CD8-positive, alpha-beta memory T cell (primary cell): Measurements from ENCODE around the gene GCK. TPM values are rescaled to one million over a fixed set of nuclear protein-coding genes. Genes with fewer than 3 reads are reported as not detected.

Source experiments
- CTCF ChIA-PET: fragments of 350-600 bp; sonication (Branson Sonifier 250); formaldehyde crosslinking; loops from one replicate; lab custom pipeline; 2021; ENCODE audit warnings: antibody characterized with exemption; lab: Charles Lee
- POLR2A ChIA-PET: fragments of 350-600 bp; sonication (Branson Sonifier 250); formaldehyde crosslinking; loops from one replicate; lab custom pipeline; 2021; ENCODE audit warnings: antibody characterized with exemption; lab: Charles Lee
- DNase-seq, 5 donors: peaks; one replicate each; pipeline versions ENCODE4 v3.0.0 to v3.0.0-alpha.2; 2020 to 2022; ENCODE audit warnings: mixed read lengths in 1 of 5
- H3K27ac ChIP-seq: one replicate; pipeline ENCODE4 v1.7.0; 2013; ENCODE audit warnings: low read depth, mild to moderate bottlenecking, low read length, moderate library complexity
- H3K27me3 ChIP-seq: 2 replicates; pipeline ENCODE4 v1.7.0; 2013; ENCODE audit warnings: low read length, mild to moderate bottlenecking; ENCODE audit not compliant: insufficient read depth, poor library complexity, severe bottlenecking
- H3K36me3 ChIP-seq: 2 replicates; pipeline ENCODE4 v1.7.0; 2013; ENCODE audit warnings: mild to moderate bottlenecking, low read length, moderate library complexity; ENCODE audit not compliant: insufficient read depth
- H3K4me1 ChIP-seq: 2 replicates; pipeline ENCODE4 v1.7.0; 2013; ENCODE audit warnings: mild to moderate bottlenecking, low read length, moderate library complexity; ENCODE audit not compliant: insufficient read depth
- H3K4me3 ChIP-seq: 2 replicates; pipeline ENCODE4 v1.7.0; 2013; ENCODE audit warnings: mild to moderate bottlenecking, low read length
- H3K9me3 ChIP-seq: 2 replicates; pipeline ENCODE4 v1.7.0; 2013; ENCODE audit warnings: mild to moderate bottlenecking, low read length
- H3K27ac Mint-ChIP-seq, 8 donors: one replicate each; pipeline ENCODE4 v1.8.0; 2020 to 2021; ENCODE audit warnings: mixed read lengths in 8 of 8, mild to moderate bottlenecking in 6 of 8, inconsistent platforms in 3 of 8, moderate library complexity in 3 of 8
- H3K27me3 Mint-ChIP-seq, 2 donors: one replicate each; pipeline ENCODE4 v1.8.0; 2020 to 2021; ENCODE audit warnings: mixed read lengths in 2 of 2, mild to moderate bottlenecking in 1 of 2, moderate library complexity in 1 of 2
- H3K36me3 Mint-ChIP-seq, 3 donors: one replicate each; pipeline ENCODE4 v1.8.0; 2020 to 2021; ENCODE audit warnings: mixed read lengths in 3 of 3, inconsistent platforms in 1 of 3, mild to moderate bottlenecking in 1 of 3
- H3K4me1 Mint-ChIP-seq, 3 donors: one replicate each; pipeline ENCODE4 v1.8.0; 2020 to 2021; ENCODE audit warnings: mixed read lengths in 3 of 3, inconsistent platforms in 1 of 3, mild to moderate bottlenecking in 1 of 3
- H3K4me3 Mint-ChIP-seq, 7 donors: one replicate each; pipeline ENCODE4 v1.8.0; 2020 to 2021; ENCODE audit warnings: mixed read lengths in 7 of 7, mild to moderate bottlenecking in 6 of 7, moderate library complexity in 4 of 7, inconsistent platforms in 2 of 7
- H3K9me3 Mint-ChIP-seq, 5 donors: one replicate each; pipeline ENCODE4 v1.8.0; 2020 to 2022; ENCODE audit warnings: mixed read lengths in 5 of 5, mild to moderate bottlenecking in 3 of 5, moderate library complexity in 2 of 5, inconsistent platforms in 1 of 5
- polyA plus RNA-seq: library from polyadenylated mRNA; unstranded; fragments of 300-500 nt; fragmentation: Illumina TruSeq; gene quantifications from one replicate; pipeline ENCODE4 v1.2.3, GENCODE V29; 2021
- total RNA-seq, 2 experiments: library from RNA; stranded (reverse); gene quantifications; one replicate each; pipeline ENCODE4 v1.2.3, GENCODE V29; 2021

Gene GCK
- total and polyA plus RNA-seq, 3 experiments from 2014 or later, result 0.46 to 1.8 (median 1.0) TPM

- no peak within 1 kb of the TSS for H3K27ac ChIP-seq
- H3K9me3 ChIP-seq, result no peaks in the 10 kb centered on the region
- H3K9me3 Mint-ChIP-seq, result no peaks in the 10 kb centered on the region
- H3K27me3 ChIP-seq, result peaks cover 3% of the 10 kb centered on the region
- H3K27me3 Mint-ChIP-seq, result peaks cover 25 to 38% of the 10 kb centered on the region in 2 donors
- H3K4me3 ChIP-seq, result peak within 1 kb of the TSS; percentile 37
- peaks cover 8 to 17% (median 11%) of the 10 kb centered on the region in 3 donors for H3K4me1 Mint-ChIP-seq
- H3K36me3 Mint-ChIP-seq, result no peaks in the 10 kb centered on the region
- no peaks in the 10 kb centered on the region for H3K36me3 ChIP-seq
- H3K27ac Mint-ChIP-seq, result peak within 1 kb of the TSS in 3 of 8 donors; percentile 24 to 68 (median 59)
- POLR2A ChIA-PET, result no interaction called here
- CTCF ChIA-PET, result no interaction called here
- DNase-seq, result peak in 2 of 5 donors; percentile 16 to 40
- peak within 1 kb of the TSS; percentile 66 to 79 (median 71) for H3K4me3 Mint-ChIP-seq
- H3K4me1 ChIP-seq, result peaks cover 11% of the 10 kb centered on the region
These were observed 85.0 kb downstream of the GCK start, which contains the start of gene AEBP1 for GRCh38 chr7:44103923-44104859. Gene AEBP1 (plus strand): TSS chr7:44104345. CDS start chr7:44104666, 321 bp downstream.

GRCh38 chr7:44103566-44103922 is 85.7 kb downstream of the GCK start:
- peaks cover 8 to 17% (median 11%) of the 10 kb centered on the region in 3 donors for H3K4me1 Mint-ChIP-seq
- peaks cover 25 to 38% of the 10 kb centered on the region in 2 donors for H3K27me3 Mint-ChIP-seq
- no peak for DNase-seq
- Histone ChIP-seq H3K4me3 (no peak overlapping the region), H3K27ac (no peak overlapping the region), H3K4me1 (peaks cover 11% of the 10 kb centered on the region), H3K9me3 (no peaks in the 10 kb centered on the region), H3K36me3 (no peaks in the 10 kb centered on the region), H3K27me3 (peaks cover 3% of the 10 kb centered on the region)
- peak overlapping the region in 1 of 8 donors; percentile 68 for H3K27ac Mint-ChIP-seq
- ChIA-PET POLR2A (no interaction called here), CTCF (no interaction called here)
- H3K4me3 Mint-ChIP-seq, result peak overlapping the region in 6 of 7 donors; percentile 31 to 67 (median 52)
- H3K9me3 Mint-ChIP-seq, result no peaks in the 10 kb centered on the region
- no peaks in the 10 kb centered on the region for H3K36me3 Mint-ChIP-seq

- no peaks in the 10 kb centered on the region for H3K36me3 Mint-ChIP-seq
- H3K4me1 ChIP-seq, result peaks cover 11% of the 10 kb centered on the region
- ChIA-PET POLR2A (no interaction called here), CTCF (no interaction called here)
- peaks cover 8 to 17% (median 11%) of the 10 kb centered on the region in 3 donors for H3K4me1 Mint-ChIP-seq
- H3K27ac Mint-ChIP-seq, result peak overlapping the region in 1 of 8 donors; percentile 68
- no peaks in the 10 kb centered on the region for H3K36me3 ChIP-seq
- DNase-seq, result no peak
- no peak overlapping the region for H3K4me3 ChIP-seq
- peaks cover 25 to 34% of the 10 kb centered on the region in 2 donors for H3K27me3 Mint-ChIP-seq
- no peaks in the 10 kb centered on the region for H3K9me3 Mint-ChIP-seq
- no peaks in the 10 kb centered on the region for H3K9me3 ChIP-seq
- H3K27ac ChIP-seq, result no peak overlapping the region
- peak overlapping the region in 6 of 7 donors; percentile 31 to 67 (median 52) for H3K4me3 Mint-ChIP-seq
- peaks cover 3% of the 10 kb centered on the region for H3K27me3 ChIP-seq
These were observed 86.2 kb downstream of the GCK start for GRCh38 chr7:44102846-44103565.

GRCh38 chr7:44101966-44102845 is 87.0 kb downstream of the GCK start:
- DNase-seq, result no peak
- Mint-ChIP-seq H3K9me3 (no peaks in the 10 kb centered on the region), H3K36me3 (no peaks in the 10 kb centered on the region), H3K27ac (no peak overlapping the region), H3K27me3 (peaks cover 25 to 34% of the 10 kb centered on the region in 2 donors), H3K4me3 (peak overlapping the region in 2 of 7 donors; percentile 58 to 67), H3K4me1 (peaks cover 8 to 17% (median 11%) of the 10 kb centered on the region in 3 donors)
- H3K4me1 ChIP-seq, result peaks cover 11% of the 10 kb centered on the region
- no peak overlapping the region for H3K4me3 ChIP-seq
- no peaks in the 10 kb centered on the region for H3K36me3 ChIP-seq
- H3K27ac ChIP-seq, result no peak overlapping the region
- ChIA-PET POLR2A (no interaction called here), CTCF (no interaction called here)
- H3K9me3 ChIP-seq, result no peaks in the 10 kb centered on the region
- peaks cover 3% of the 10 kb centered on the region for H3K27me3 ChIP-seq

GRCh38 chr7:44101303-44101965 is 87.8 kb downstream of the GCK start:
- H3K27ac ChIP-seq, result no peak overlapping the region

GRCh38 chr7:44100458-44101302 is 88.6 kb downstream of the GCK start:
- no peak overlapping the region for H3K27ac Mint-ChIP-seq
- no peak overlapping the region for H3K4me3 ChIP-seq
- peaks cover 3% of the 10 kb centered on the region for H3K27me3 ChIP-seq
- H3K4me1 Mint-ChIP-seq, result peaks cover 5 to 13% (median 7%) of the 10 kb centered on the region in 3 donors
- H3K36me3 ChIP-seq, result no peaks in the 10 kb centered on the region
- ChIA-PET CTCF (interaction anchor here (1.6 kb wide), 1 partner anchor 12 kb away, joined by 3 read pairs; no protein-coding TSS in a partner anchor), POLR2A (no interaction called here)
- H3K4me3 Mint-ChIP-seq, result no peak overlapping the region
- H3K36me3 Mint-ChIP-seq, result no peaks in the 10 kb centered on the region
- H3K9me3 Mint-ChIP-seq, result no peaks in the 10 kb centered on the region
- H3K27me3 Mint-ChIP-seq, result peaks cover 23 to 25% of the 10 kb centered on the region in 2 donors
- no peak overlapping the region for H3K27ac ChIP-seq
- DNase-seq, result no peak
- no peaks in the 10 kb centered on the region for H3K9me3 ChIP-seq
- peaks cover 10% of the 10 kb centered on the region for H3K4me1 ChIP-seq

More at GRCh38 chr7:44101303-44101965, 87.8 kb downstream of the GCK start:
- no peak for DNase-seq
- peaks cover 11% of the 10 kb centered on the region for H3K4me1 ChIP-seq
- no peaks in the 10 kb centered on the region for H3K9me3 Mint-ChIP-seq
- H3K4me3 ChIP-seq, result no peak overlapping the region
- no peaks in the 10 kb centered on the region for H3K36me3 Mint-ChIP-seq
- ChIA-PET CTCF (interaction anchor here (1.6 kb wide), 1 partner anchor 11 kb away, joined by 3 read pairs; no protein-coding TSS in a partner anchor), POLR2A (no interaction called here)
- H3K36me3 ChIP-seq, result no peaks in the 10 kb centered on the region
- no peak overlapping the region for H3K4me3 Mint-ChIP-seq
- H3K27ac Mint-ChIP-seq, result no peak overlapping the region
- peaks cover 25 to 33% of the 10 kb centered on the region in 2 donors for H3K27me3 Mint-ChIP-seq
- peaks cover 3% of the 10 kb centered on the region for H3K27me3 ChIP-seq
- peaks cover 8 to 17% (median 11%) of the 10 kb centered on the region in 3 donors for H3K4me1 Mint-ChIP-seq
- H3K9me3 ChIP-seq, result no peaks in the 10 kb centered on the region
